SU-DHL-6 (cell line): Measurements from ENCODE around the gene CYP1A1.

Experiments used
- H2AFZ ChIP-seq: fragments of 200-600 bp; sonication (generic); 2 replicates; pipeline ENCODE4 v1.6.1; 2014; ENCODE audit warnings: low read depth, mild to moderate bottlenecking, moderate library complexity, mixed read lengths, antibody characterized with exemption, low read length; ENCODE audit not compliant: severe bottlenecking
- H3F3A ChIP-seq: fragments of 200-600 bp; shearing (Covaris generic); 2 replicates; pipeline ENCODE4 v1.6.0; 2016; ENCODE audit warnings: antibody characterized with exemption, mild to moderate bottlenecking; ENCODE audit not compliant: insufficient read depth
- H3K27ac ChIP-seq: fragments of 200-600 bp; sonication (generic); 2 replicates; pipeline ENCODE4 v1.5.1; 2016; ENCODE audit warnings: low read depth, mild to moderate bottlenecking, low read length, moderate library complexity, mixed read lengths
- H3K27me3 ChIP-seq: fragments of 200-600 bp; sonication (generic), shearing (Covaris generic); 2 replicates; pipeline ENCODE4 v1.6.0; 2014; ENCODE audit warnings: mild to moderate bottlenecking, low read length
- H3K36me3 ChIP-seq: fragments of 200-600 bp; sonication (generic); 2 replicates; pipeline ENCODE4 v1.6.1; 2014; ENCODE audit warnings: mild to moderate bottlenecking, low read length, mixed read lengths
- H3K4me2 ChIP-seq: fragments of 300-600, 200-600 bp; shearing (Covaris generic), sonication (generic); 2 replicates; pipeline ENCODE4 v1.6.0; 2014; ENCODE audit warnings: low read length, low read depth, mild to moderate bottlenecking; ENCODE audit not compliant: poor library complexity, severe bottlenecking
- H3K4me3 ChIP-seq: fragments of 200-600 bp; sonication (generic); 2 replicates; pipeline ENCODE4 v1.5.1; 2014; ENCODE audit warnings: antibody characterized with exemption, low read length, mild to moderate bottlenecking, mixed read lengths; ENCODE audit not compliant: insufficient read depth, poor library complexity, severe bottlenecking
- H3K79me2 ChIP-seq: fragments of 200-600 bp; sonication (generic); 2 replicates; pipeline ENCODE4 v1.6.1; 2014; ENCODE audit warnings: mild to moderate bottlenecking, low read length, moderate library complexity; ENCODE audit not compliant: insufficient read depth
- H3K9ac ChIP-seq: fragments of 200-600 bp; sonication (generic); 2 replicates; pipeline ENCODE4 v1.7.0; 2014; ENCODE audit warnings: mild to moderate bottlenecking, low read length
- H3K9me2 ChIP-seq: fragments of 200-600 bp; sonication (generic); replicated peaks from 2 replicates; pipeline ENCODE4 v1.6.1; 2014; ENCODE audit warnings: low read length; ENCODE audit not compliant: insufficient read depth
- H3K9me3 ChIP-seq: fragments of 200-600 bp; sonication (generic); 2 replicates; pipeline ENCODE4 v1.6.1; 2014; ENCODE audit warnings: low read length, mixed read lengths; ENCODE audit not compliant: insufficient read depth
- H4K20me1 ChIP-seq: fragments of 200-600 bp; sonication (generic); 2 replicates; pipeline ENCODE4 v1.6.1; 2014; ENCODE audit warnings: low read depth, mild to moderate bottlenecking, antibody characterized with exemption, low read length, moderate library complexity, mixed read lengths
- EZH2phosphoT487 ChIP-seq: fragments of 200-600 bp; sonication (generic), shearing (Covaris generic); conservative IDR thresholded peaks from 2 replicates; pipeline ENCODE4 v1.6.1; 2018; ENCODE audit warnings: mild to moderate bottlenecking, antibody characterized with exemption, low read length, moderate library complexity, mixed read lengths
- TF ChIP-seq, protein P1 (sequence below): fragments of 200-600 bp; sonication (generic); IDR thresholded peaks from one replicate; pipeline ENCODE4 v1.5.1; 2017; ENCODE audit warnings: antibody characterized with exemption, mild to moderate bottlenecking, low read length, moderate library complexity; ENCODE audit not compliant: insufficient read depth, poor library complexity, severe bottlenecking

Gene CYP1A1

DNA sequence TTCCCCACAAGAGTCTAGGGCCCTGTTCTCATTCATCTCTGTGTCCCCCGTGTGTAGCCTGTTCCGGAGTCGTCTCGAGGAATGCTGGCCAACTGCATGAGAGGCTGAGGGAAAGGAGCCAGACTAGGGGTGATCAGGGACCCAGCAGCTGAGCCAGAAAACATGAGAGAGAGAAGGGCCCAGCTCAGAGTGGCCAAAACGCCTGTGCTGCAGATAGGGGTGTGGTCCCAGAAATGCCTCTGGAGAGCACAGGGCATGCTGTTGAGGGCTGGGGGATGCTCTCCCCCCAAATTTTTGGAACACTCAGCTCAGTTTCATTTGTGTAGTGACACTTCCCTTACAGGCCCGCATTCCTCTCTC lies 37.4 kb upstream of the CYP1A1 start:
- Histone ChIP-seq H3F3A (no peaks in the 10 kb centered on the region), H3K9me3 (no peaks in the 10 kb centered on the region), H3K36me3 (no peaks in the 10 kb centered on the region), H4K20me1 (no peaks in the 10 kb centered on the region), H3K4me3 (no peak overlapping the region), H3K79me2 (no peaks in the 10 kb centered on the region), H2AFZ (no peak overlapping the region), H3K27ac (no peak overlapping the region), H3K27me3 (no peaks in the 10 kb centered on the region), H3K4me2 (no peak overlapping the region), H3K9ac (no peak overlapping the region), H3K9me2 (no peaks in the 10 kb centered on the region)
- no peak for TF ChIP-seq EZH2phosphoT487
- TF ChIP-seq, protein P1, sequence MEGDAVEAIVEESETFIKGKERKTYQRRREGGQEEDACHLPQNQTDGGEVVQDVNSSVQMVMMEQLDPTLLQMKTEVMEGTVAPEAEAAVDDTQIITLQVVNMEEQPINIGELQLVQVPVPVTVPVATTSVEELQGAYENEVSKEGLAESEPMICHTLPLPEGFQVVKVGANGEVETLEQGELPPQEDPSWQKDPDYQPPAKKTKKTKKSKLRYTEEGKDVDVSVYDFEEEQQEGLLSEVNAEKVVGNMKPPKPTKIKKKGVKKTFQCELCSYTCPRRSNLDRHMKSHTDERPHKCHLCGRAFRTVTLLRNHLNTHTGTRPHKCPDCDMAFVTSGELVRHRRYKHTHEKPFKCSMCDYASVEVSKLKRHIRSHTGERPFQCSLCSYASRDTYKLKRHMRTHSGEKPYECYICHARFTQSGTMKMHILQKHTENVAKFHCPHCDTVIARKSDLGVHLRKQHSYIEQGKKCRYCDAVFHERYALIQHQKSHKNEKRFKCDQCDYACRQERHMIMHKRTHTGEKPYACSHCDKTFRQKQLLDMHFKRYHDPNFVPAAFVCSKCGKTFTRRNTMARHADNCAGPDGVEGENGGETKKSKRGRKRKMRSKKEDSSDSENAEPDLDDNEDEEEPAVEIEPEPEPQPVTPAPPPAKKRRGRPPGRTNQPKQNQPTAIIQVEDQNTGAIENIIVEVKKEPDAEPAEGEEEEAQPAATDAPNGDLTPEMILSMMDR, result no peak

DNA sequence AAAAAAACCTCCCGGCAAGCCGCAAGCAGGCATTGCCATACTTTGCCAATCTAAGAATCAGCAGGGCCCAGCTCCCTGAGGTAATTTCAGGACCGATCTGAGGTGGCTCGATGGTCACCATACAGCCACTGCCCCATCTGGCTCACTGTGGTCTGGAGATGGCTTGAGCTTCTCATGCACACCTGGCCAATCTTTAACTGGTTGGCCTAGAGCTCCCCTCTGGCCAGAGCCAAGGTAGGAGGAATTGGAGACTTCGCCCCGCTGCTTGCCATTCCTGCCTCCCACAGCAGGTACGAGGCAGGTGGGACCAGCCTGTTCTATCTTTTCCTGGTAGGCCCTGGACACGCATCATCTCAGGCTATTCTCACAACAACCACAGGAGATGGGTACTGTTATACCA lies 33.4 kb upstream of the CYP1A1 start:
- TF ChIP-seq, protein P1, result no peak
- TF ChIP-seq EZH2phosphoT487, result no peak
- Histone ChIP-seq H4K20me1 (no peaks in the 10 kb centered on the region), H3K27me3 (no peaks in the 10 kb centered on the region), H3K9ac (no peak overlapping the region), H3F3A (no peaks in the 10 kb centered on the region), H3K36me3 (no peaks in the 10 kb centered on the region), H3K9me3 (no peaks in the 10 kb centered on the region), H3K4me3 (no peak overlapping the region), H3K4me2 (no peak overlapping the region), H3K79me2 (no peaks in the 10 kb centered on the region), H3K9me2 (no peaks in the 10 kb centered on the region), H2AFZ (no peak overlapping the region), H3K27ac (no peak overlapping the region)

- no peak overlapping the region for H3K4me2 ChIP-seq
- H3K79me2 ChIP-seq, result no peaks in the 10 kb centered on the region
- no peaks in the 10 kb centered on the region for H3K9me2 ChIP-seq
- H3K36me3 ChIP-seq, result no peaks in the 10 kb centered on the region
- H3K9me3 ChIP-seq, result no peaks in the 10 kb centered on the region
- no peaks in the 10 kb centered on the region for H3F3A ChIP-seq
- no peak overlapping the region for H3K9ac ChIP-seq
- TF ChIP-seq, protein P1, result no peak
- TF ChIP-seq EZH2phosphoT487, result no peak
- no peak overlapping the region for H2AFZ ChIP-seq
- no peaks in the 10 kb centered on the region for H3K27me3 ChIP-seq
- H3K27ac ChIP-seq, result no peak overlapping the region
- no peak overlapping the region for H3K4me3 ChIP-seq
- H4K20me1 ChIP-seq, result no peaks in the 10 kb centered on the region
Measured at GRCh38 chr15:74754593-74755215, 29.4 kb upstream of the CYP1A1 start.
